NCI-H748 treated with DMSO at 0.1 percent for 48 hours (cell line): ENCODE data around the gene EAF1.
"Not testable (repeated sequence)": the region's sequence is repeated elsewhere in the genome, so short reads cannot be mapped to it uniquely, and the experiment has no call there.

Experiments used
- DNase-seq: peaks from one replicate; lab custom pipeline; 2025; lab: John Stamatoyannopoulos, UW

Gene EAF1

GRCh38 chr3:15405448-15406050 lies 21.8 kb upstream of the EAF1 start:
- DNase-seq: peak; percentile 2

DNA sequence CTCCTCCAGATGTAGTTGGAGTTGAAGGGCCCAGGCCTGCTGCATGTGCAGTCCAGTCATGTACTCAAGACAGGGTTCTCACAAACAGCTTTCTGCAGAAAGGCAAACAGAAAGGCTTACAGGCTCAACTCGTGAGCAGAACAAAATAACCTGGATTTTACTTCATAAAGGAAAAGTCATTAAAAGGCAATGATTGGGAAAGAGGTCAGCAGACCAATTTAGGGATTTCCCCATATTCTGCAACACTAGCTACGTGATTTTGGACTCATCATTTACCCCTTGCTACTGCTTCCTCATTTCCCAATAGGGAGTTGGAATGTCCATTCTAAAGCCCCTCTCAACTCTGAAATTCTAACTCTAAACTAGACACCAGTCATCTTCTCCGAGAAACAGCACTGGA lies 18.2 kb upstream of the EAF1 start:
- DNase-seq: no peak

- no peak for DNase-seq
Measured at GRCh38 chr3:15409774-15410173, 17.6 kb upstream of the EAF1 start.

DNA sequence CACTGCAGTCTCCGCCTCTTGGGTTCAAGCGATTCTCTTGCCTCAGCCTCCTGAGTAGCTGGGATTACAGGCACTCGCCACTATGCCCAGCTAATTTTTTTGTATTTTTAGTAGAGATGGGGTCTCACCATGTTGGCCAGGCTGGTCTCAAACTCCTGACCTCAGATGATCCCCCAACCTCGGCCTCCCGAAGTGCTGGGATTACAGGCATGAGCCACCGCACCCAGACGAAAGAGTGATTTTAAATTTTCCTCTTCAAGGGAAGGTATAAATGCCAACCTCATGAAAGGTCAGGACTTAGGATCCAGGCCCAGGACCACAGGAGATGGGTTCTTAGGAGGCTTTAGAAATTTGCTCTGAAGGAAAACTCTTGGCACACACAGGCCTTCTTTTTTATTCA lies 16.4 kb upstream of the EAF1 start:
- not testable (repeated sequence) for DNase-seq

DNA sequence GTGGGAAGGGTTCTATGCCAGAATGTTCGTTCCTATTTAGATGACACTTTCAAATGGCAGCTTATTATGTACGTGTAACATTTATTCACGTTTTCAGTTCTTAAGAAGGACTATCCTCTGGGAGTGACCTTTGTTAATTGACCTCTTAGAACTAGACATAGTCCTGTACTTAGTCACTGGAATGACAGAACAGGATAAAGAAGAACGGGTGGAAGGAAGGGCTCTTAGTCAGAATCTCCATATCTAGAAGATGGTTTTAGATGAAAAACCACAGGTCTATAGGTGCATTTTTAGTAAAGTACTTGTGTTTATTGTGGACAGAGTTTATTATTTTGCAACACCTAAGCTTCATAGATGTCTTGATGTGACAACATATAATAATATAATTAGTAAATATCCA lies 6.5 kb upstream of the EAF1 start:
- DNase-seq: no peak

- DNase-seq: no peak
Measured at GRCh38 chr3:15426579-15427118, 749 bp upstream of the EAF1 start.

- DNase-seq: no peak
Measured at GRCh38 chr3:15427981-15428380, 583 bp downstream of the EAF1 start.

DNA sequence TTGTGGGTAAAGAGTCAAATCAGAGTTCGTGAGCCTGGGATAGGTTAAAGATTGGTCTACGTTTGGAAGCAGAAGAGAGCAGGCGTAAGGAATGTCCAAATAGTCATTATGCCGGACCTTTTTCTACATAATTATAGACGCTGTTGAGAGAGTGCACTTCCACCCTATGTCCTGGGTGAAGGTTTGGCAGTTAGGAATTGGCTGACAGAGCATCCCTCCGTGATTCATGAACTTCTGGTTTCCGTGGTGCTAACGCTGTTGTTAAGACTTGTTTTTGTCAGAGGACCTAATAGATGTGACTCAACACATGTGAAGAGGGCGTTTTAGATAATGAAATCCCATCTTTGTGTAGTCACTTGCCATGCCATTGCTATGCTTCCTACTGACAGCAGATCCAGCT lies 1.1 kb downstream of the EAF1 start:
- no peak for DNase-seq

GRCh38 chr3:15429080-15429479 lies 1.7 kb downstream of the EAF1 start:
- DNase-seq: no peak

GRCh38 chr3:15430624-15431023 lies 3.2 kb downstream of the EAF1 start:
- no peak for DNase-seq

DNA sequence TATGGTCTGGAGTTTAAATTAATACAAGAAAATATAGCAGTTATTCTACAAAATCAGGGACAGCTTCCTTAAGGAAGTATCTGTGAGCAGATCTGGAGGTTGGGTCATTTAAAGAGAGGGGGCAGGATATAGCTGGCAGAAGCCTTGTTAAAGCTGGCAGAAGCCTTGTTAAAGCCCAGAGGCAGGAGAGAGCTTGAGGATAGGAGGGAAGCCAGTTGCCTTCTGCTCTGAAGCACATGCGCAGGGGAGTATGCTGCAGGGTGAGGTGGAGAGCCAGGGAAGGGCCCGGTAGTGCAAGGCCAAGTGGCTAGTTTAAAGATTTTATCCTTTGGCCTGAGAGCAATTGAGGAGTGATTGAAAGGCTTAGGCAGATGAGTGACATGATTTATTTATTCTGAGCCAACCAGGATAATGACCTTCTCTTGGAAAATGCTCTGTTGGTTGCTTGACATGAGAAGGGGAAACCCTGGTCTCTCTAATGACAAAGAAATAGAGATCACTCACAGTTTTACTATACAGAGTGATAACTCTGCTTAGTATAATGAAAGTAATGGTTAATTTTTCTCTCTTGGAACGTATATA lies 3.9 kb downstream of the EAF1 start:
- no peak for DNase-seq

DNA sequence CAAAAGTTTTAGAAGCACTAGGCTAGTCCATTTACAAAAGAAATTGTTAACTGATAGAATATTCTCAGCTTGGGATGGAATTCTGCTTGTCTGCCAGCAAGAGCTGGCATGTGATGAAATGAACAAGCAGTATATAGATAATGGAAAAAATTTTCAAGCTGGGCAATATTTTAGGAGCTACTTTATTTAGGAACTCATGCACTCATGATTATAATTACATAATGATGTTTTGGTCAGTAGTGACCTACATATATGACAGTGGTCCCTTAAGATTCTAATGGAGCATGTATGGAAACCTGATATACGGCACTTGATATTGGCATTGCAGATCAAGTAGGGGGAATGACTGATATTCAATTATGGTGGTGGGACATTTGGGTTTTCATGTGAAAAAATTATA lies 6.1 kb downstream of the EAF1 start:
- DNase-seq: no peak

- DNase-seq: no peak
Measured at GRCh38 chr3:15434756-15435155, 7.4 kb downstream of the EAF1 start.

DNA sequence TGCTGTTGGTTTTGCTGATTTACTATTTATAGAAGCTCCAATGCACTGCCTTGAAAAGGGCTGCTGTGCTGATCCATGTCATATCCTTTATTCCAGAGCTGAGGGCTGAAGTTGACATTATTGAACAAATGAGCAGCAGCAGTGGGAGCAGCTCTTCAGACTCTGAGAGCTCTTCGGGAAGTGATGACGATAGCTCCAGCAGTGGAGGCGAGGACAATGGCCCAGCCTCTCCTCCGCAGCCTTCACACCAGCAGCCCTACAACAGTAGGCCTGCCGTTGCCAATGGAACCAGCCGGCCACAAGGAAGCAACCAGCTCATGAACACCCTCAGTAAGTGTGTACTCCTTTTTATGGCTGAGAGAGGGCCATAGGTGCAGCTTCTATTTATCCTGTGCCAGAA lies 8.8 kb downstream of the EAF1 start:
- DNase-seq: no peak

GRCh38 chr3:15438983-15439382 lies 11.6 kb downstream of the EAF1 start:
- DNase-seq: no peak

DNA sequence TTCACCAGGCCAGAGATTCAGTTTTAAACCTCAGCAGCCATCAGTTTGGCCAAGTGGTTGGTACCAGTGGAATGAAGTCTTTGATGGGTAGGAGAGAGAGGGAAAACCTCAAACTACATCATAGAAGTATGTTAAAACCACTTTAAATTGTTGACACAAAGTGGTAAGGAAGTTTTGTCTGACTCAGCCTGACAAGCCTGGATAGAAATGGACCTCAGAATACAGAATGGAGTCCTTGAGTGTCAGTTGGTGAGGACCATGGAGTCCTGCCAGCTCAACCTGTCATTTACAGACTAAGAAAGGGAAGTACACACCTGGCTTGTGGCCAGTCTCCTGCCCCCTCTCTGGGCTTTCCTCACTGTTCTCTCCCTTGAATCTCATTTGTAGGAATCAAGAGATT lies 12.1 kb downstream of the EAF1 start:
- DNase-seq: no peak

DNA sequence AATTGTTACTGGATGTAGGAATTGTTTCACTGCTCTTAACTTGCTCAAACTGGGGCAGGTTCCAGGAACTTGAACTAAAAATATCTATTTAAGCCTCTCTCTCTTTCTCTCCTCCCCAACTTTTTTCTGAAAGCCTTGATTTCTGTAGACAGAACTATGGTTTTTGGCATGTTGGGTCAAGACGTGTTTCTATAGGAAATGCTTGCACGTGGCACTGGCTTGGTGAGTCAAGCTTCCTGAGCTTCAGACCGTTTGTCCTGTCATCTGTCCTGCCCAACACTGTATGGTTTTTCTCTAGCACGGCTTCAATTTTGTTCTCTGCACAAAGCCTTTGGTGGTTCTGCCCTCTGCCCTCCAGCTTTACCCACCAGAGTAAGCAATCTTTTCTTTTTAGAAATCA lies 13.5 kb downstream of the EAF1 start:
- no peak for DNase-seq

- no peak for DNase-seq
Measured at GRCh38 chr3:15443826-15444524, 16.6 kb downstream of the EAF1 start.

- DNase-seq: no peak
Measured at GRCh38 chr3:15449489-15450224, 22.3 kb downstream of the EAF1 start.

- no peak for DNase-seq
Measured at GRCh38 chr3:15450438-15451215, 23.2 kb downstream of the EAF1 start.

DNA sequence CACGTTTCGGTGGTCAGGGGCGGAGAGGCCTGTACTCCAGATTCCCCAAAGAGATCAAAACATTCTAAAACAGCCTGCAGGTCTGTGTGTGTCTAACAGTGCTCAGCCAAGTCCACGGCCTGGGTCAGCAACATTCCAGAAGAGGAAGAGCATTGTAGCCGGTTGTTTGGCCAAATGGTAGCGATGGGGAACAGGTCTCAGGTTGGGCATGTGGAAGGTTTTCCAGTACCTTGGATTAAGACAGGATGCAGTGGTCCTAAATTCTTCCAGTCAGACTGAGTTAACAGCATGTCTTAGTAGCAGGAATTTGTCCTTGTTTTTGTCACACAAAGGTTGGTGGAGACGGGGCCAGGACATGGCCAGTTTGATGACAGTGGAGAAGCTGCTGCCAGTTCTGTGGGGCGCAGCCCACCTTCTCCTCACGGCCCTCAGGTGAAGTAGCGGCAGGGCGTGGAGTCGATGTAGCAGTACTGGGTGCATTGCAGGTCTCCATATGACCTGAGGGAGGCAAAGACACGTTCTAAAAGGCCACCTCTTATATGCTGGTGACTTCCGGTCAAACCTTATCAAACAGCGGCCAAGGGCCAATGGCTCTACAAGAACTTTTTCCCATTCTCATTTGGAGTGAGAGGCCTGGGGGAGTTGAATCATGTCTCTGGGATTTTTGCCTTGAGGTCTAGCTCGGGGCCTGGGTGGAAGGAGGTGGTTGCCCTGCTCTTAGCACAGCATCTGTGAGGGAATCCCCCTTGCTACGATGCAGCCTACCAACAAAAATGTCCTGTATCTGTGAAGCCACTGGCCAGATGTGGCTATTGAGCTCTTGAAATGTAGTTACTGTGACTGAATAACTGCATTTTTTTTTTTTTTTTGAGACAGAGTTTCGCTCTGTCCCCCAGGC lies 24.1 kb downstream of the EAF1 start:
- no peak for DNase-seq
